Sigmoid colon (tissue), 7 donors: Measurements from ENCODE around the gene PCSK2. TPM values are rescaled to one million over a fixed set of nuclear protein-coding genes. Genes with fewer than 3 reads are reported as not detected.

Experiments
- DNase-seq: peaks from one replicate; pipeline ENCODE4 v3.0.0-alpha.2; 2019
- H3K27ac ChIP-seq, 4 donors: fragments of 200-600 bp; sonication (generic); one replicate each; pipeline ENCODE4 v1.5.1; 2016 to 2019; ENCODE audit warnings: mild to moderate bottlenecking in 1 of 4
- H3K27me3 ChIP-seq, 3 donors: fragments of 200-600 bp; sonication (generic); one replicate each; pipeline ENCODE4 v1.5.1; 2019; ENCODE audit warnings: mild to moderate bottlenecking in 1 of 3
- H3K36me3 ChIP-seq, 4 donors: fragments of 200-600 bp; sonication (generic); one replicate each; pipeline ENCODE4 v1.5.1; 2016 to 2019
- H3K4me1 ChIP-seq, 4 donors: fragments of 200-600 bp; sonication (generic); one replicate each; pipeline ENCODE4 v1.5.1; 2017 to 2019
- H3K4me3 ChIP-seq, 4 donors: fragments of 200-600 bp; sonication (generic); one replicate each; pipeline ENCODE4 v1.5.1; 2017 to 2019; ENCODE audit warnings: mild to moderate bottlenecking in 2 of 4, moderate library complexity in 1 of 4
- H3K9me3 ChIP-seq, 4 donors: fragments of 200-600 bp in 3 of 4; sonication (generic) in 3 of 4; one replicate each; pipeline versions ENCODE4 v1.5.1 to v1.6.1; 2013 to 2019
- EP300 ChIP-seq, 4 donors: sonication (generic); formaldehyde crosslinking; IDR thresholded peaks; one replicate each; pipeline ENCODE4 v1.6.1; 2017; ENCODE audit warnings: antibody characterized with exemption in 4 of 4
- POLR2A ChIP-seq, 2 donors: fragments of 450-650 bp; IDR thresholded peaks; one replicate each; pipeline ENCODE4 v1.6.1; 2016; ENCODE audit warnings: antibody characterized with exemption in 2 of 2, mild to moderate bottlenecking in 2 of 2, moderate library complexity in 2 of 2
- POLR2AphosphoS5 ChIP-seq, 4 donors: sonication (generic); formaldehyde crosslinking; IDR thresholded peaks; one replicate each; pipeline ENCODE4 v1.6.1; 2017; ENCODE audit warnings: antibody characterized with exemption in 4 of 4
- WGBS, 2 donors: extraction: QIAGEN DNeasy Blood & Tissue Kit; methylation state at CpG; one replicate each; pipeline ENCODE4 v1.1.7; 2013; 5-methylcytosine and 5-hydroxymethylcytosine counted together
- intact Hi-C: fragments of 100-400 bp; cut with DNase I; formaldehyde crosslinking; loops from one replicate; pipeline ENCODE4 v1.15.1; 2023
- polyA plus RNA-seq, 3 donors: library from polyadenylated mRNA; stranded (reverse); fragments of 200-250 nt; gene quantifications; one replicate each; pipeline ENCODE4 v1.2.3, GENCODE V29; 2013
- total RNA-seq, 4 donors: library from RNA; depleted of rRNA; stranded (reverse); fragments of >200 nt; gene quantifications; one replicate each; pipeline ENCODE4 v1.1.0, GENCODE V29; 2016
- TF ChIP-seq, protein P1 (sequence below), 4 experiments: fragments of 450-650 bp in 3 of 4; fragments of 200-600 bp in 1 of 4; IDR thresholded peaks; one replicate each; pipeline ENCODE4 v1.5.1; 2016 to 2019; ENCODE audit warnings: antibody characterized with exemption in 4 of 4, mild to moderate bottlenecking in 3 of 4, moderate library complexity in 2 of 4
- donor health status: healthy with polysubstance abuse.
- donor health status: Bipolar disorder and iron deficiency.
- donor health status: healthy.

PCSK2 gene
- total and polyA plus RNA-seq, 7 donors, result 0.54 to 5.4 (median 2.4) TPM; not detected in 1

DNA sequence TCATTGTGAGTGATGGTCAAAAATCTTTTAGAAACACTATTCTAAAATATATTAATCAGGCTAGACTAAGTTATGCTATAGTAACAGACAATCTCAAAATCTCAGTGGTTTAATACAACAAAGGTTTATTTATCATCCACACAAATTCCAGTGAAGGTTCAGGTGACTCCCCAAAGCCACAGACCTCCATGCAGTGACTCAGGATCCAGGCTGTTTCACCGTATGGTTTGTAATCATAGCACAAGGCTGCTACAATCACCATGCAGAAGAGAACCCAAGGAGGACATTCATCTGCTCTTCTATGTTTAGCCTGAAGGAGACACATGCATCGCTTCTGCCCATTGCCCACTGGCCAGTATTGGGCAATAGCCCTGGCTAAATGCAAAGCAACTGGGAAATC is 258.2 kb downstream of the PCSK2 start:
- no peak overlapping the region for H3K27ac ChIP-seq
- H3K4me1 ChIP-seq, result no peaks in the 10 kb centered on the region
- WGBS, 2 donors, result 91 to 94% methylated on average over 2 of the region's 2 CpGs
- H3K4me3 ChIP-seq, result no peak overlapping the region
- DNase-seq, result no peak
- no peak for TF ChIP-seq EP300 (IDR thresholded peaks at IDR 0.05)
- TF ChIP-seq POLR2A (IDR thresholded peaks at IDR 0.05), result no peak
- TF ChIP-seq POLR2AphosphoS5 (IDR thresholded peaks at IDR 0.05), result no peak
- intact Hi-C loops, result no loop called here
- H3K27me3 ChIP-seq, result peaks cover 0 to 7% (median 0%) of the 10 kb centered on the region in 3 donors
- no peaks in the 10 kb centered on the region for H3K36me3 ChIP-seq
- H3K9me3 ChIP-seq, result no peaks in the 10 kb centered on the region

DNA sequence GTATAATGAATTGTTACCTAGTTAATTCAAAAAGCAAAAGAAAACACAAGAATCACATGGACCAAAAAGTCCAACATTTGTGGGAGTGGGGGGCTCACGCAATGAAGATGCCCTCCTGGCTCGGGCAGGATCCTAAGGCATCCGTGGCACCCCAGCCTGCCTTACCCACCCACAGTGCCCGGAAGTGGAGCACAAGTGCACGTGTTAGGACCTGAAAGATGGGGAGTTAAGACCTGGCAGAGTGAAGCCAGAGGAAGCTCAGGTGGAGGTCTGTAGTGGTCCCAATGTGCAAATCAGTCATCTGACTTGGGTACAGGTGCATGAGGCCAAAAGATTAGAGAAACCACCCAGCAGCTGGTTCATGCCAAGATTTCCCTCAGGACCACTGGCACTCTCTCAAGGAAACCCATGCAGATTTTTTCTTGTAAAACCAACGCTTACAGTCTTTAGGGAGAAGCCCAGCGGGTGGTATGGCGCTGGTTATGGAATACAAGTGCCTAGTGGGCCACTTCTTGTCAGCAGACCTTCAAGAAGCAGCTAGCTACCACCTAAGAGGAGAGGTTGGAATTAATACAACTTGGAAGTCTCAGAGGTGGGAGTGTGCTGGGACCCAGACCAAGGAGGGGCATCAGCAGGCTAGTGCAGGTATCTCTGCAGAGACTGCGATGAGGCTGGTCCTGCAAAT is 262.2 kb downstream of the PCSK2 start:
- H3K4me3 ChIP-seq, result no peak overlapping the region
- H3K27ac ChIP-seq, result no peak overlapping the region
- TF ChIP-seq, protein P1, sequence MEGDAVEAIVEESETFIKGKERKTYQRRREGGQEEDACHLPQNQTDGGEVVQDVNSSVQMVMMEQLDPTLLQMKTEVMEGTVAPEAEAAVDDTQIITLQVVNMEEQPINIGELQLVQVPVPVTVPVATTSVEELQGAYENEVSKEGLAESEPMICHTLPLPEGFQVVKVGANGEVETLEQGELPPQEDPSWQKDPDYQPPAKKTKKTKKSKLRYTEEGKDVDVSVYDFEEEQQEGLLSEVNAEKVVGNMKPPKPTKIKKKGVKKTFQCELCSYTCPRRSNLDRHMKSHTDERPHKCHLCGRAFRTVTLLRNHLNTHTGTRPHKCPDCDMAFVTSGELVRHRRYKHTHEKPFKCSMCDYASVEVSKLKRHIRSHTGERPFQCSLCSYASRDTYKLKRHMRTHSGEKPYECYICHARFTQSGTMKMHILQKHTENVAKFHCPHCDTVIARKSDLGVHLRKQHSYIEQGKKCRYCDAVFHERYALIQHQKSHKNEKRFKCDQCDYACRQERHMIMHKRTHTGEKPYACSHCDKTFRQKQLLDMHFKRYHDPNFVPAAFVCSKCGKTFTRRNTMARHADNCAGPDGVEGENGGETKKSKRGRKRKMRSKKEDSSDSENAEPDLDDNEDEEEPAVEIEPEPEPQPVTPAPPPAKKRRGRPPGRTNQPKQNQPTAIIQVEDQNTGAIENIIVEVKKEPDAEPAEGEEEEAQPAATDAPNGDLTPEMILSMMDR (IDR thresholded peaks at IDR 0.05), result no peak
- TF ChIP-seq POLR2AphosphoS5 (IDR thresholded peaks at IDR 0.05) (no peak), EP300 (IDR thresholded peaks at IDR 0.05) (no peak), POLR2A (IDR thresholded peaks at IDR 0.05) (no peak)
- intact Hi-C loops, result no loop called here
- no peaks in the 10 kb centered on the region for H3K27me3 ChIP-seq
- H3K9me3 ChIP-seq, result no peaks in the 10 kb centered on the region
- no peaks in the 10 kb centered on the region for H3K36me3 ChIP-seq
- H3K4me1 ChIP-seq, result no peaks in the 10 kb centered on the region
- DNase-seq, result peak; percentile 48
- WGBS, 2 donors, result 82 to 84% methylated on average over 9 of the region's 9 CpGs

DNA sequence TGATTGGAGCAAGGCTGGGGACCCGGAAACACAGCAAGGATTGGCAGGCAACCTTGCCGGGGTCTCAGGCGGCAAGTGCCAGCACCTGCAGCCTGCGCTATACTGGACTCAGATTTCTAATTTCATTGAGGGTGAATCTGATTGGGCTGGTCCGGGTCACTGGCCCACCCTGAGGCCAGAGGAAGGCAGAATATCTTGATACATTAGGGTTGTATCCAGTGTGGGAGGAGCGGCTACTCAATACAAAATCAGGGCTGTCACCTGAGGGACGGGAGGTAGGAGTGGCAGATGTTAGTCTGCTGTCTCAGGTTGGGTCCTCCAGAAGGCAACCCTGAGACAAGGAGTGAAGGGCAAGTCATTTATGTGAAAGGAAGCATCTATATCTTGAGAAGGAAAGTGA is 263.7 kb downstream of the PCSK2 start:
- no peaks in the 10 kb centered on the region for H3K27me3 ChIP-seq
- intact Hi-C loops, result no loop called here
- WGBS, 2 donors, result 90 to 92% methylated on average over 7 of the region's 7 CpGs
- H3K36me3 ChIP-seq, result no peaks in the 10 kb centered on the region
- H3K4me3 ChIP-seq, result no peak overlapping the region
- TF ChIP-seq, protein P1 (IDR thresholded peaks at IDR 0.05), result no peak
- TF ChIP-seq POLR2A (IDR thresholded peaks at IDR 0.05) (no peak), EP300 (IDR thresholded peaks at IDR 0.05) (no peak), POLR2AphosphoS5 (IDR thresholded peaks at IDR 0.05) (no peak)
- no peaks in the 10 kb centered on the region for H3K9me3 ChIP-seq
- H3K4me1 ChIP-seq, result no peaks in the 10 kb centered on the region
- H3K27ac ChIP-seq, result no peak overlapping the region
- DNase-seq, result peak; percentile 18

DNA sequence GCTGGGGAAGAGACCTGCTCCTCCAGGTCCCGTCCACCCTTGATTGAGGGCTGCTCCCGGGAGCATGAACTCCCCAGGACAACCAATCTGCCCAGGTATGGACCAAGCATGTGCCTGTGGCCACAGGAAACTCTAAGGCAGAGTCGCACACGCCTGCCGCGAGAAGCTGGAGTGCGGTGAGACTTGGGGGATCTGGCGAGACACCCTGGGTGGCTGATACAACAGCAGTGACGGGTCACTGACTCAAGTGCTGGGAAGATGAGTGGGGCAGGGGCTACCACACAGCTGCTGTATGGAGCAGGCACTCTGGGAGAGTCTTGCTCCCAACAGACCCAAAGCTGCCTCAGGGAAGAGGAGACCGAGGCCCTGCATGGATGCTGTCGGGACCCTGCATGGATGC is 264.2 kb downstream of the PCSK2 start:
- DNase-seq, result peak; percentile 42
- TF ChIP-seq, protein P1 (IDR thresholded peaks at IDR 0.05), result no peak
- no peak for TF ChIP-seq POLR2A (IDR thresholded peaks at IDR 0.05)
- no peak for TF ChIP-seq POLR2AphosphoS5 (IDR thresholded peaks at IDR 0.05)
- TF ChIP-seq EP300 (IDR thresholded peaks at IDR 0.05), result no peak
- intact Hi-C loops, result no loop called here
- no peak overlapping the region for H3K27ac ChIP-seq
- H3K27me3 ChIP-seq, result no peaks in the 10 kb centered on the region
- 95 to 96% methylated on average over 11 of the region's 11 CpGs for WGBS, 2 donors
- H3K9me3 ChIP-seq, result no peaks in the 10 kb centered on the region
- no peak overlapping the region for H3K4me3 ChIP-seq
- H3K4me1 ChIP-seq, result no peaks in the 10 kb centered on the region
- no peaks in the 10 kb centered on the region for H3K36me3 ChIP-seq

DNA sequence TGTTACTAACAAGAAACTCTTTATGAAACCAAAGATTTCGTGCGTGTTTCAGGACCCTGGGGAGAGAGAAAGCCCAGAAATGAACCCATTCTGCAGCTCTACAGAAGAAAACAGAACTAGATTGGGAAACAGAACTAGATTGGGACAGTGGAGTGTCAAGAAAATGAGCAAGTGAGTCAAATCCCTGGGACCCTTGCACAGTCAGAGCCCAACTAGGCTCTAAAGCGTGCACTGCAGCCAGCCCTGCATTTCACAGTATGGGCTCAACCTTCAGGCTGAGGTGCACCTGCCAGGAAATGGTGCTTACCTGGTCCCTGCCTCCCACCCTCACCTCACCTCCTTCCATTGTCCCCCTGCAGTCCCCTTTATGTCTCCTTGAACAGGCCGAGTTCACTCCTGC is 264.6 kb downstream of the PCSK2 start:
- 94 to 97% methylated on average over 4 of the region's 4 CpGs for WGBS, 2 donors
- Histone ChIP-seq H3K27ac (no peak overlapping the region), H3K9me3 (no peaks in the 10 kb centered on the region), H3K27me3 (no peaks in the 10 kb centered on the region), H3K36me3 (no peaks in the 10 kb centered on the region), H3K4me3 (no peak overlapping the region), H3K4me1 (no peaks in the 10 kb centered on the region)
- DNase-seq, result peak; percentile 22
- intact Hi-C loops, result no loop called here
- no peak for TF ChIP-seq EP300 (IDR thresholded peaks at IDR 0.05)
- TF ChIP-seq POLR2AphosphoS5 (IDR thresholded peaks at IDR 0.05), result no peak
- TF ChIP-seq, protein P1 (IDR thresholded peaks at IDR 0.05), result no peak
- no peak for TF ChIP-seq POLR2A (IDR thresholded peaks at IDR 0.05)
